GM12872 (cell line): ENCODE measurements around the gene PLB1.

Source experiments
- CTCF ChIP-seq: IDR thresholded peaks from 3 replicates; pipeline ENCODE4 v1.5.1; 2011; ENCODE audit warnings: low read depth, mild to moderate bottlenecking, low read length, moderate library complexity; ENCODE audit not compliant: insufficient read depth

PLB1 gene

GRCh38 chr2:28615706-28616105 lies 119.8 kb downstream of the PLB1 start:
- TF ChIP-seq CTCF = no peak

GRCh38 chr2:28616396-28616999 lies 120.6 kb downstream of the PLB1 start:
- no peak for TF ChIP-seq CTCF

- TF ChIP-seq CTCF = no peak
Observed at GRCh38 chr2:28617502-28618184, 121.8 kb downstream of the PLB1 start.

- no peak for TF ChIP-seq CTCF
Observed at GRCh38 chr2:28618221-28619141, 122.6 kb downstream of the PLB1 start.

- no peak for TF ChIP-seq CTCF
Observed at GRCh38 chr2:28619213-28620196, 123.6 kb downstream of the PLB1 start.

GRCh38 chr2:28620291-28620793 lies 124.5 kb downstream of the PLB1 start:
- TF ChIP-seq CTCF = no peak
